ENCODE measurements around the gene COL19A1.
"Not testable (repeated sequence)": the region's sequence is repeated elsewhere in the genome, so short reads cannot be mapped to it uniquely, and the experiment has no call there.

The COL19A1 gene

DNA sequence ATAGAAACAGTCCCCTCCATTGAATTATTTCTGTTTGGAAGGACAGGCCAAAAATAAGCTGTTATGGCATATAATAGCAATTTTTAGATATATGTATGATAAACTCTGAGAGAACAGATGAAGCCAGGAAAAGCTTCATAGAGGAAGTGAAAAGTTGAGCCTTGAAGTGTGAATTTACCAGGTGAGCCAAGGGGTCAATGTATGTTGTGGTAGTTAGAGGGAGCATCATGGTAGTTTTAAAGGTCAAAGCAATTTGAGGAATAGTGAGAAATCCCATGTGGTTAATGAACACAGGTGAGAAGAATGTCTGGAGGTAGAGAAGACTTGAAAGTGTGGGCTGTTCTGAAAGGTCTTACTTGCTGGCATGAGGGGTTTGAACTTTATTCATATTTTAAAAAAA lies 47.0 kb downstream of the COL19A1 start:
- TF ChIP-seq, protein P1, sequence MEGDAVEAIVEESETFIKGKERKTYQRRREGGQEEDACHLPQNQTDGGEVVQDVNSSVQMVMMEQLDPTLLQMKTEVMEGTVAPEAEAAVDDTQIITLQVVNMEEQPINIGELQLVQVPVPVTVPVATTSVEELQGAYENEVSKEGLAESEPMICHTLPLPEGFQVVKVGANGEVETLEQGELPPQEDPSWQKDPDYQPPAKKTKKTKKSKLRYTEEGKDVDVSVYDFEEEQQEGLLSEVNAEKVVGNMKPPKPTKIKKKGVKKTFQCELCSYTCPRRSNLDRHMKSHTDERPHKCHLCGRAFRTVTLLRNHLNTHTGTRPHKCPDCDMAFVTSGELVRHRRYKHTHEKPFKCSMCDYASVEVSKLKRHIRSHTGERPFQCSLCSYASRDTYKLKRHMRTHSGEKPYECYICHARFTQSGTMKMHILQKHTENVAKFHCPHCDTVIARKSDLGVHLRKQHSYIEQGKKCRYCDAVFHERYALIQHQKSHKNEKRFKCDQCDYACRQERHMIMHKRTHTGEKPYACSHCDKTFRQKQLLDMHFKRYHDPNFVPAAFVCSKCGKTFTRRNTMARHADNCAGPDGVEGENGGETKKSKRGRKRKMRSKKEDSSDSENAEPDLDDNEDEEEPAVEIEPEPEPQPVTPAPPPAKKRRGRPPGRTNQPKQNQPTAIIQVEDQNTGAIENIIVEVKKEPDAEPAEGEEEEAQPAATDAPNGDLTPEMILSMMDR (IDR thresholded peaks at IDR 0.05) = no peak
- TF ChIP-seq ZFX (IDR thresholded peaks at IDR 0.05; ENCODE audit: borderline replicate concordance) = no peak
- H3K27ac ChIP-seq = no peak overlapping the region

DNA sequence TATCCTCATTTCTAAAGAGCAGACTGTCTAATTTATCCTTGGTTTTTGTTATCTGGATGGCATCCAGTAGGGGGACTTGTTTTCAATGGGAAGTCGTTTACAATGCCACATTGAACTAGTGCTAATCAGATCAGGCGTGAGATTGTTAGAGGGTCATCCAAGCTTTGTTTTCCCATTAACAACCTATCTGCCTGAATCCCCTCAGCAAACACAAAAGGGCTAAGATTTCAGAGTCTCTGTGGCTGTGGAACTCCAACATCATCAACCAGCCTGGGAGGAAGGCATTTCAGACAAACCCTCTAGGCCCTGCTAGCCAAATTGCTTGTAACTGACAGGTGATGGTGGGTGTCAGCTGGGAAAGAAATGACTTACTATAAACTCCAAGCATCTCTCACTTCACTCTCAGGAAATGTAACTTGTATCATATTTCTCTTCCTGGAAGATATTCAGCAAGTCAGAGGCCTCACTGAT lies 47.7 kb downstream of the COL19A1 start:
- TF ChIP-seq, protein P1 (IDR thresholded peaks at IDR 0.05) = no peak
- TF ChIP-seq ZFX (IDR thresholded peaks at IDR 0.05; ENCODE audit: borderline replicate concordance) = no peak
- no peak overlapping the region for H3K27ac ChIP-seq

DNA sequence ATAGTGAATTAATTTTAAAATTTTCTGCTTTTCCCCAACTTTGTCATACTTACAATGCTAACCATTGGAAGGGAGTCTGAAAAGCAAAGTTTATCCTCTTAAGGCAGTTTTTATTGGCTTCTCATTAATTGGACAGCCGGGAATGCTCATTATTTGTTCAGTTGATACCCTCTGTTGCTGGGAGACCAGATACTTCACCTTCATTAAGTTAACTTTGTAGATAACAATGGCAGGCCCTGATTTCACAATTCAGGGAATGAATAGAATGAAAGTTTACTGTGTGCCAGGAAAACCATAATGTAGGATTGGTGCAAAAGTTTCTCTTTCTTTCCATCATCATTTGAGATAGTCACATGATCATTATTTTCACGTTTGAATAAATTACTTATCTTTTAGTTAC lies 49.0 kb downstream of the COL19A1 start:
- H3K27ac ChIP-seq = no peak overlapping the region
- TF ChIP-seq, protein P1 (IDR thresholded peaks at IDR 0.05) = no peak
- no peak for TF ChIP-seq ZFX (IDR thresholded peaks at IDR 0.05; ENCODE audit: borderline replicate concordance)

DNA sequence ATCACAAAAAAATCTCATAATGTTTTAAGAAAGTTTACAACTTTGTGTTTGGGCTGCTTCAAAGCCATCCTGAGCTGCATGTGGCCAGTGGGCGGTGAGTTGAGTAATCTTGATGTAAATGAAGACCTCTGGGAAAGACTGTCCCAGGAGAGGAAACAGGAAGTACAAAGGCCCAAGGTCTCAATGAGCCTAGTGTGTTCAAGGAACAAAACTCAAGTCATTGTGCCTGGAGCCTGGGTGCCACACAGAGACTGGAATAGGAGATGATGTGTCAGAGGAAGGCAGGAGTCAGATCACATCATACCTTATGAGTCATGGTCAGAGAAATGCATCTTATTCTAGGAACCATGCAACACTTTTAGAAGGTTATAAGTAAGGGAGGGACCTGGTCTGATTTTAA lies 51.5 kb downstream of the COL19A1 start:
- H3K27ac ChIP-seq = no peak overlapping the region
- TF ChIP-seq, protein P1 (IDR thresholded peaks at IDR 0.05) = no peak
- no peak for TF ChIP-seq ZFX (IDR thresholded peaks at IDR 0.05; ENCODE audit: borderline replicate concordance)

DNA sequence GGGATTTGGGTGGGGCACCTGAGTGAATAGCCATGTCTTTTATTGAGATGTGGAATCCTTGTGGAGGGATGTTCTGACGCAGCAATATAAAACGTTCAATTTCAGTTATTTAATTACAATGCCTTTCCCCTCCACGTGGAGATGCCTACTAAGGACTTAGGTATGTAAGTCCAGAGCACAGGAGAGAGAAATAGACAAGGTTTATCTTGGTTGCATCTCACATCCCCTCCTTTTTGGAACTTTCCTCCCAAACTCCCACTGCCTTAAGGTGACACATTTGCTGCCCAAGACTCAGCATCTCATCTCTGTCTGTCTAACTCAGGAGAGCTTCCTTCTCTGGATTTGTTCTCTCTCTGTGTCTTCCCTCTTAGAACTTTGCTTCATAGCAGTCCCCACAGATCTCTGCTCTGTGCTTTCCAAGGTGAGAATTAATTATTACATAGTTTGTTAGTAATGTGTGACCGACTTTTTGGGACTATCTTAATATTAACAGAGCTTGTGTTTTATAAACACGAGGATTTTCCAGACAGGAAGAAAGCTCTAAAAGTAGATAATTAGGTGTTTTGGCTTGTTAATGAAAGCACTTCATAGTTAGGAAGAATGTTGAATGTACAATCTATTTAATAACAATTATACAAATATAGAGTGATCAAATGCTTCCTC lies 52.6 kb downstream of the COL19A1 start:
- TF ChIP-seq, protein P1 (IDR thresholded peaks at IDR 0.05) = no peak
- TF ChIP-seq ZFX (IDR thresholded peaks at IDR 0.05; ENCODE audit: borderline replicate concordance) = no peak
- H3K27ac ChIP-seq = no peak overlapping the region

DNA sequence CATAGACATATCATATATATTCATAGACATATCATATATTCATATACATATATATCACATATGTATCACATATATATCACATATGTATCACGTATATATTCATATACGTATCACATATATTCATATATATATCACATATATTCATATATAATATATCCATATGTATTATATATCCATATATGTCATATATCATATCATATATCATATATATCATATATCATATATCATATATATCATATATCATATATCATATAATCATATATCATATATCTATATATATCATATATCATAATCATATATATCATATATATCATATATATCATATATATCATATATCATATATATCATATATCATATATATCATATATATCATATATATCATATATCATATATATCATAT lies 54.7 kb downstream of the COL19A1 start:
- H3K27ac ChIP-seq = not testable (repeated sequence)

DNA sequence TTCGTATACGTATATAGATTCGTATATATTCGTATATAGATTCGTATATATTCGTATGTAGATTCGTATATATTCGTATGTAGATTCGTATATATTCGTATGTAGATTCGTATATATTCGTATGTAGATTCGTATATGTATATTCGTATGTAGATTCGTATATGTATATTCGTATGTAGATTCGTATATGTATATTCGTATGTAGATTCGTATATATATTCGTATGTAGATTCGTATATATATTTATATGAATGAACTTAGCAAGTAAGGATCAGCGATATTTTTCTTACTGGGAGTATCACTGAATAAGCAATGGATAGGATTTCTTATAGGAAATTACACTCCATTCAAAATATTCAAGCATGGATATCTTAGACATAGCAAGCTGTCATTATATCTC lies 55.3 kb downstream of the COL19A1 start:
- not testable (repeated sequence) for H3K27ac ChIP-seq

DNA sequence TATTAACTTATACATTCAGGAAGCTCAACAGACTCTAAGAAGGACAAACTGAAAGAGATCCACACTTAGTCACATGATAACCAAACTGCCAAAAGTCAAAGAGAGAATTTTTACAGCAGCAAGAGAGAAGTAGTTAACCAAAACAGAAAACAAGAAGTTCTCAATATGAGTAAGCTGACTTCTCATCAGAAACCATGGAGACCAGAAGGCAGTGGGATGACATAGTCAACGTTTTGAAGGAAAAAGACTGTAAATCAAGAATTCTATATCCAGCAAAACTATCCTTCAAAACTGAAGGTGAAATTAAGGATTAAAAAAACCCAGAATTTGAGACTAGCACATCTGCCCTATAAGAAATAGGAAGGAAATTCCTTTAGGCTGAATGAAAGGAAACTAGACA lies 60.4 kb downstream of the COL19A1 start:
- no peak for TF ChIP-seq ZFX (IDR thresholded peaks at IDR 0.05; ENCODE audit: borderline replicate concordance)
- TF ChIP-seq, protein P1 (IDR thresholded peaks at IDR 0.05) = no peak
- no peak overlapping the region for H3K27ac ChIP-seq
